Stomach (tissue), 9 donors: Measurements from ENCODE around the gene C14orf180. TPM values are rescaled to one million over a fixed set of nuclear protein-coding genes. Genes with fewer than 3 reads are reported as not detected.

Experiments
- DNase-seq, 2 donors: peaks; one replicate each; pipeline versions ENCODE4 v3.0.0 to v3.0.0-alpha.2; 2013 to 2019
- H3K27ac ChIP-seq, 5 donors: fragments of 200-600 bp in 4 of 5; sonication (generic) in 4 of 5; one replicate each; pipeline ENCODE4 v1.5.1; 2013 to 2019; ENCODE audit warnings: mild to moderate bottlenecking in 1 of 5, moderate library complexity in 1 of 5
- H3K27me3 ChIP-seq, 3 donors: fragments of 200-600 bp; sonication (generic); one replicate each; pipeline ENCODE4 v1.5.1; 2017 to 2019; ENCODE audit warnings: mixed run types in 1 of 3
- H3K36me3 ChIP-seq, 4 donors: fragments of 200-600 bp; sonication (generic); 1 replicate in 3 of 4; 2 replicates in 1 of 4; pipeline ENCODE4 v1.5.1; 2016 to 2019
- H3K4me1 ChIP-seq, 4 donors: fragments of 200-600 bp; sonication (generic); one replicate each; pipeline ENCODE4 v1.5.1; 2016 to 2019
- H3K4me3 ChIP-seq, 4 donors: fragments of 200-600 bp; sonication (generic) in 3 of 4; one replicate each; pipeline ENCODE4 v1.5.1; 2016 to 2019; ENCODE audit warnings: mild to moderate bottlenecking in 1 of 4
- H3K9me3 ChIP-seq, 4 donors: fragments of 200-600 bp; sonication (generic); one replicate each; pipeline ENCODE4 v1.5.1; 2016 to 2019
- CTCF ChIP-seq, 7 experiments: fragments of 450-650 bp in 4 of 7; fragments of 200-600 bp in 3 of 7; sonication (generic) in 3 of 7; IDR thresholded peaks; one replicate each; pipeline ENCODE4 v1.5.1; 2016 to 2019; ENCODE audit warnings: antibody characterized with exemption in 7 of 7, control low read depth in 2 of 7, mild to moderate bottlenecking in 1 of 7
- EP300 ChIP-seq: sonication (generic); formaldehyde crosslinking; IDR thresholded peaks from one replicate; pipeline ENCODE4 v1.6.1; 2017; ENCODE audit warnings: antibody characterized with exemption
- POLR2A ChIP-seq, 4 donors: fragments of 450-650 bp; IDR thresholded peaks; one replicate each; pipeline ENCODE4 v1.6.1; 2016; ENCODE audit warnings: antibody characterized with exemption in 4 of 4, control low read depth in 2 of 4, mild to moderate bottlenecking in 1 of 4, moderate library complexity in 1 of 4
- POLR2AphosphoS5 ChIP-seq, 3 donors: sonication (generic); formaldehyde crosslinking; IDR thresholded peaks; one replicate each; pipeline ENCODE4 v1.6.1; 2016; ENCODE audit warnings: antibody characterized with exemption in 3 of 3
- WGBS, 5 donors: extraction: QIAGEN DNeasy Blood & Tissue Kit in 3 of 5; methylation state at CpG; one replicate each; pipeline versions ENCODE4 v1.1.5 to v1.1.7; 2013 to 2018; 5-methylcytosine and 5-hydroxymethylcytosine counted together
- intact Hi-C: fragments of 100-400 bp; cut with DNase I; formaldehyde crosslinking; loops from one replicate; pipeline ENCODE4 v1.15.1; 2023; ENCODE audit warnings: low total_unique reads
- polyA plus RNA-seq, 3 donors: library from polyadenylated mRNA; stranded (reverse); fragments of 200-250 nt; gene quantifications; one replicate each; pipeline ENCODE4 v1.2.3, GENCODE V29; 2013
- total RNA-seq, 5 donors: library from RNA; depleted of rRNA; stranded (reverse); fragments of >200 nt; gene quantifications; one replicate each; pipeline versions ENCODE4 v1.1.0 to v1.2.3, GENCODE V29; 2014 to 2016
- donor health status: healthy with polysubstance abuse.
- donor health status: Bipolar disorder and iron deficiency.
- donor health status: healthy.

The C14orf180 gene
- total and polyA plus RNA-seq, 8 donors: 0.31 to 3.8 (median 0.45) TPM; not detected in 1

- no peak overlapping the region for H3K4me3 ChIP-seq
- H3K4me1 ChIP-seq: peaks cover 0 to 8% (median 0%) of the 10 kb centered on the region in 4 donors
- 66 to 79% (median 78%) methylated on average over 10 to 19 of the region's 19 CpGs for WGBS, 5 donors
- H3K9me3 ChIP-seq: no peaks in the 10 kb centered on the region
- H3K27ac ChIP-seq: no peak overlapping the region
- intact Hi-C loops: no loop called here
- DNase-seq: no peak
- H3K36me3 ChIP-seq: no peaks in the 10 kb centered on the region
- no peak for TF ChIP-seq POLR2AphosphoS5 (IDR thresholded peaks at IDR 0.05)
- TF ChIP-seq POLR2A (IDR thresholded peaks at IDR 0.05): no peak
- no peak for TF ChIP-seq CTCF (IDR thresholded peaks at IDR 0.05)
- TF ChIP-seq EP300: no peak
- peaks cover 0 to 86% (median 31%) of the 10 kb centered on the region in 3 donors for H3K27me3 ChIP-seq
These were observed 32.8 kb upstream of the C14orf180 start for GRCh38 chr14:104546591-104547309.

GRCh38 chr14:104547310-104547997 is 32.1 kb upstream of the C14orf180 start:
- Histone ChIP-seq H3K4me1 (peaks cover 0 to 8% (median 0%) of the 10 kb centered on the region in 4 donors), H3K9me3 (no peaks in the 10 kb centered on the region), H3K27ac (no peak overlapping the region), H3K27me3 (peaks cover 0 to 89% (median 32%) of the 10 kb centered on the region in 3 donors), H3K4me3 (no peak overlapping the region), H3K36me3 (no peaks in the 10 kb centered on the region)
- 67 to 87% (median 86%) methylated on average over 5 to 18 of the region's 18 CpGs for WGBS, 5 donors
- no peak for TF ChIP-seq EP300
- no peak for TF ChIP-seq POLR2A (IDR thresholded peaks at IDR 0.05)
- TF ChIP-seq POLR2AphosphoS5 (IDR thresholded peaks at IDR 0.05): no peak
- peak in 1 of 2 donors; percentile 1 for DNase-seq
- intact Hi-C loops: no loop called here

GRCh38 chr14:104547998-104548700 is 31.4 kb upstream of the C14orf180 start:
- H3K4me3 ChIP-seq: no peak overlapping the region
- H3K4me1 ChIP-seq: peaks cover 0 to 8% (median 0%) of the 10 kb centered on the region in 4 donors
- H3K27ac ChIP-seq: no peak overlapping the region
- no peaks in the 10 kb centered on the region for H3K9me3 ChIP-seq
- no peak for DNase-seq
- no peaks in the 10 kb centered on the region for H3K36me3 ChIP-seq
- TF ChIP-seq POLR2A (IDR thresholded peaks at IDR 0.05) (no peak), EP300 (no peak), CTCF (IDR thresholded peaks at IDR 0.05) (no peak), POLR2AphosphoS5 (IDR thresholded peaks at IDR 0.05) (no peak)
- 79 to 88% (median 83%) methylated on average over 9 to 14 of the region's 14 CpGs for WGBS, 5 donors
- intact Hi-C loops: no loop called here
- H3K27me3 ChIP-seq: peaks cover 0 to 92% (median 32%) of the 10 kb centered on the region in 3 donors

GRCh38 chr14:104548802-104549535 is 30.6 kb upstream of the C14orf180 start:
- Histone ChIP-seq H3K27me3 (peaks cover 0 to 92% (median 27%) of the 10 kb centered on the region in 3 donors), H3K27ac (no peak overlapping the region), H3K36me3 (no peaks in the 10 kb centered on the region), H3K9me3 (no peaks in the 10 kb centered on the region), H3K4me1 (peaks cover 0 to 8% (median 0%) of the 10 kb centered on the region in 4 donors), H3K4me3 (no peak overlapping the region)
- no peak for DNase-seq
- WGBS, 5 donors: 20 to 47% (median 40%) methylated on average over 6 to 14 of the region's 15 CpGs
- intact Hi-C loops: no loop called here
- TF ChIP-seq POLR2A (IDR thresholded peaks at IDR 0.05): no peak
- TF ChIP-seq CTCF (IDR thresholded peaks at IDR 0.05): no peak
- TF ChIP-seq EP300: no peak
- no peak for TF ChIP-seq POLR2AphosphoS5 (IDR thresholded peaks at IDR 0.05)
